Progenitor cell of endocrine pancreas (in vitro differentiated cells): ENCODE results near the gene TBC1D2. TPM values are rescaled to one million over a fixed set of nuclear protein-coding genes. Genes with fewer than 3 reads are reported as not detected.

Experiments
- DNase-seq: peaks from one replicate; pipeline ENCODE4 v3.0.0; 2021; ENCODE audit warnings: low spot score; ENCODE audit not compliant: unreplicated experiment
- H3K27ac Mint-ChIP-seq: 2 replicates; pipeline ENCODE4 v1.8.0; 2021; ENCODE audit warnings: mild to moderate bottlenecking, moderate library complexity, mixed read lengths
- H3K27me3 Mint-ChIP-seq: 2 replicates; pipeline ENCODE4 v1.8.0; 2021; ENCODE audit warnings: mixed read lengths
- H3K36me3 Mint-ChIP-seq: 2 replicates; pipeline ENCODE4 v1.8.0; 2022; ENCODE audit warnings: mixed read lengths; ENCODE audit not compliant: insufficient read depth
- H3K4me1 Mint-ChIP-seq: 2 replicates; pipeline ENCODE4 v1.8.0; 2021; ENCODE audit warnings: low read depth, mixed read lengths
- H3K4me3 Mint-ChIP-seq: 2 replicates; pipeline ENCODE4 v1.8.0; 2021; ENCODE audit warnings: low read depth, mild to moderate bottlenecking, moderate library complexity, mixed read lengths
- H3K9me3 Mint-ChIP-seq: 2 replicates; pipeline ENCODE4 v1.8.0; 2021; ENCODE audit warnings: low read depth, mixed read lengths
- total RNA-seq: library from RNA; stranded (reverse); gene quantifications from 2 replicates; pipeline ENCODE4 v1.2.1, GENCODE V29; 2021
- TF ChIP-seq, protein P1 (sequence below): fragments of 200-600 bp; sonication (generic); IDR thresholded peaks from one replicate; pipeline ENCODE4 v1.5.0; 2021; ENCODE audit warnings: antibody characterized with exemption, mild to moderate bottlenecking; ENCODE audit not compliant: unreplicated experiment

TBC1D2 gene
- total RNA-seq, 1 donor from 2014 or later = 8.5 TPM

DNA sequence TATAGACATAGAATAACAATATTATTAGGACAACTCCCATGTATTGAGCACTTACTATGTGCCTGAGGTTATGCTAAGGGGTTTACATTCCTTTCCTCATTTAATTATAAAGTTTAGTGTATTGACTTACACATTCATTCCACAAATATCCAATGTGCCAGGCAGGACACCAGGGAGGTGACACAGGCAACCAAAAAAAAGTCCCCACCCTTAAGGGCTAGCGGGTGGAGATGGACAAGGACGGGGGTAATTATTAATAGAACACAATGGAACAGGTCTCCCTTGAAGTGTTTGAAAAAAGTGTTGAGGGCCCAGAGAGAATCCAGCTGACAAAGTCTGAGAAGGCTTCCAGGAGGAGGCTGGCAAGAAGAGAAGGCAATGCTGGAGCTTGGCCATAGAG lies 5.7 kb downstream of the TBC1D2 start:
- Mint-ChIP-seq H3K4me1 (peaks cover 18% of the 10 kb centered on the region), H3K27ac (peak overlapping the region; percentile 76), H3K4me3 (no peak overlapping the region), H3K27me3 (peaks cover under 1% of the 10 kb centered on the region), H3K9me3 (no peaks in the 10 kb centered on the region), H3K36me3 (peaks cover 4% of the 10 kb centered on the region)
- TF ChIP-seq, protein P1, sequence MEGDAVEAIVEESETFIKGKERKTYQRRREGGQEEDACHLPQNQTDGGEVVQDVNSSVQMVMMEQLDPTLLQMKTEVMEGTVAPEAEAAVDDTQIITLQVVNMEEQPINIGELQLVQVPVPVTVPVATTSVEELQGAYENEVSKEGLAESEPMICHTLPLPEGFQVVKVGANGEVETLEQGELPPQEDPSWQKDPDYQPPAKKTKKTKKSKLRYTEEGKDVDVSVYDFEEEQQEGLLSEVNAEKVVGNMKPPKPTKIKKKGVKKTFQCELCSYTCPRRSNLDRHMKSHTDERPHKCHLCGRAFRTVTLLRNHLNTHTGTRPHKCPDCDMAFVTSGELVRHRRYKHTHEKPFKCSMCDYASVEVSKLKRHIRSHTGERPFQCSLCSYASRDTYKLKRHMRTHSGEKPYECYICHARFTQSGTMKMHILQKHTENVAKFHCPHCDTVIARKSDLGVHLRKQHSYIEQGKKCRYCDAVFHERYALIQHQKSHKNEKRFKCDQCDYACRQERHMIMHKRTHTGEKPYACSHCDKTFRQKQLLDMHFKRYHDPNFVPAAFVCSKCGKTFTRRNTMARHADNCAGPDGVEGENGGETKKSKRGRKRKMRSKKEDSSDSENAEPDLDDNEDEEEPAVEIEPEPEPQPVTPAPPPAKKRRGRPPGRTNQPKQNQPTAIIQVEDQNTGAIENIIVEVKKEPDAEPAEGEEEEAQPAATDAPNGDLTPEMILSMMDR = no peak
- DNase-seq = no peak

DNA sequence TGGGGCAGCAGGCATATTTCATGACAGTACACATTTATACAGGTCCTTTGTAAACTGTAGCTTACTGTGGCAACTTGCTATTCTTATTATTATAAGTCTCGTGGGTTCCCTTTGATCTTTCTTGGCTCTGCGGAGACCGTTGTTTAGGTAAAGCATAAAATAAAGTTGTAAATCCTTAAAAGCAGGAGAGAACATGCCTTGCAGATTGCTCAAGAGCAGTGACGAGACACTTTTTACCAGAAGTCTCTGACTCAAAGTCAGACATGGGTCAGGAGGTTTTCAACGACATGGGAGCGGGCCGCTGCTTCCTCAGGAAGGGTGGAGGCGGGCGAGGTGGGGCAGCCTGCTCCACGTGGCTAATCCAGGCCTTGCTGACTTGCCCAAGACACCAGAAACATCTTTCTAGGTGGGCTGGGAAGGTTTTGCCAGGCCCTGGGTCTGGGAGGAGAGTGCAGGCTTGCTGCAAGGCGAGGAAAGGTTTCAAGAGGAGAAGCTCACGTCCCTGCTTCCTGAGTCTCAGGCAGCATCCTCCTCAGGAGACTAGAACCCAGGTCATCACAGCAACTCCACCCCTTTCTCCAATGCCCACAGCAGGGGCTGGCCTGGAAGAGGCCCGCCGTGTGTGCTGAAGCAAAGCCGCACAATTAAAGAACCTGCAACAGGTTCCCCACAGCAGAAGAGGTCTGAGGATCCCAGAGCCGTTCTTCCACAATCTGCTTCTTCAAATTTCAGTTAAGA lies 6.5 kb downstream of the TBC1D2 start:
- Mint-ChIP-seq H3K4me3 (no peak overlapping the region), H3K27me3 (no peaks in the 10 kb centered on the region), H3K4me1 (peaks cover 21% of the 10 kb centered on the region), H3K36me3 (peaks cover 4% of the 10 kb centered on the region), H3K9me3 (no peaks in the 10 kb centered on the region), H3K27ac (peak overlapping the region; percentile 53)
- no peak for DNase-seq
- TF ChIP-seq, protein P1 = no peak

DNA sequence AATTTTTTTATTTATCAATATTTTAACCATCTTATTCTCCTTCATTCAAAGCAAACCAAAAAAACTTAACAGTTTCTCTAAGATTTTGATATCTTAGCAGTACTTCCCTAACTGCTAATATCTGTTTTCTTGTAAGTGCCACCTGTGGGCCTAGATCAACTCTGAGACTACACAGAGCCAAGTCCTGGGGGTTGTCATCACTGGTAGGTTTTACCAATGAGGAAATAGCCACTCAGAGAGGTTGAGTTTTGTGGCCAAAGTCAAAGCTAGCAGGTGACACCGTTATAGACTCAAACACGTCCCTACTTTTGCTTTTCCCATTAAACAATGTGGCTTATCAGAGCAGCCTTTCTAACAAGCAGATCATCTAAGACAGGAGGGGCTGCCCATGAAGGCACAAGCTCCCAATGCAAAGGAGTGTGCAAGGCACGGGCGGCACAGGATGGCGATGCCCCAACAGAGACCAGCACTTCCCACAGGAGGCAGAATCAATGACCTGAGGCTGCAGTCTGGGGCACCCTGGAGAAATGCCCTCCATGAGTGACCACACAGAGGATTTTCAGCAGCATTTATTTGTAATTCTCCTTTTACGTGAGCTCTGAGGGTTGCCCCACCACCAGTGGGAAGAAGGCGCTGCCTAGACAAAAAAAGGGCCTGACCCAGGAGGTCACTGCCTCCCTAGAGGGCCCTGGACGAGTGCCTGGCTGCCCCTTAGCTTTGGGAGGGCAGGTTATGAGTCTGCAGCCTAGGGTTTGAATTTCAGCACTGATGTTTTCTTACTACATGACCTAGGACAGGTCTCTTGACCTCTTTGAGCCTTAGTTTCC lies 7.4 kb downstream of the TBC1D2 start:
- DNase-seq = no peak
- no peak overlapping the region for H3K27ac Mint-ChIP-seq
- H3K36me3 Mint-ChIP-seq = peaks cover 4% of the 10 kb centered on the region
- H3K4me3 Mint-ChIP-seq = no peak overlapping the region
- H3K4me1 Mint-ChIP-seq = peaks cover 22% of the 10 kb centered on the region
- no peaks in the 10 kb centered on the region for H3K27me3 Mint-ChIP-seq
- H3K9me3 Mint-ChIP-seq = no peaks in the 10 kb centered on the region
- TF ChIP-seq, protein P1 = no peak

DNA sequence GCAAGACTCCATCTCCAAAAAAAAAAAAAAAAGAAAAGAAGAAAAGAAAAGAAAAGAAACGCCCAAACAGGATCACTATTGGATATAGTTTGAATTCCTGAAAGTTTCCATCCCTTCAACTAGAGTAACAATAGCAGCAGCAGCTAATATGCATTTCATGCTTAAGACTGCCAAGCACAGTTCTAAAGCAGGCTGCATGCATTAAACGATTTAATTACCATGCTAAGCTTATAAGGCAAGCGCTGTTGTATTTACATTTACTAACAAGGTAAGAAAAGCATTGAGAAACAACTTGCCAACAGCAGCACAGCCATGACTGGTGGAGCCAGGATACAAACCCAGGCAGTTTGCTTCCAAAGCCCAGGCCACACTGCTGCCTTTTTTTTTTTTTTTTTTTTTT lies 13.0 kb downstream of the TBC1D2 start:
- H3K27me3 Mint-ChIP-seq = no peaks in the 10 kb centered on the region
- no peak overlapping the region for H3K27ac Mint-ChIP-seq
- no peak for DNase-seq
- H3K9me3 Mint-ChIP-seq = no peaks in the 10 kb centered on the region
- TF ChIP-seq, protein P1 = no peak
- peaks cover 12% of the 10 kb centered on the region for H3K4me1 Mint-ChIP-seq
- no peak overlapping the region for H3K4me3 Mint-ChIP-seq
- H3K36me3 Mint-ChIP-seq = peaks cover 4% of the 10 kb centered on the region
